Suprapubic skin (tissue), 4 donors: ENCODE data around the gene IMMP2L. TPM values are rescaled to one million over a fixed set of nuclear protein-coding genes. Genes with fewer than 3 reads are reported as not detected.

Experiments
- DNase-seq, 2 donors: peaks; one replicate each; pipeline ENCODE4 v3.0.0-alpha.2; 2019; ENCODE audit warnings: low spot score in 2 of 2
- H3K27ac ChIP-seq: fragments of 200-600 bp; sonication (generic); one replicate; pipeline ENCODE4 v1.5.1; 2019
- H3K27me3 ChIP-seq: fragments of 200-600 bp; sonication (generic); one replicate; pipeline ENCODE4 v1.5.1; 2019
- H3K36me3 ChIP-seq: fragments of 200-600 bp; sonication (generic); one replicate; pipeline ENCODE4 v1.5.1; 2019
- H3K4me1 ChIP-seq: fragments of 200-600 bp; sonication (generic); one replicate; pipeline ENCODE4 v1.5.1; 2019
- H3K4me3 ChIP-seq: fragments of 200-600 bp; sonication (generic); one replicate; pipeline ENCODE4 v1.5.1; 2019; ENCODE audit warnings: mild to moderate bottlenecking
- H3K9me3 ChIP-seq: fragments of 200-600 bp; sonication (generic); one replicate; pipeline ENCODE4 v1.5.1; 2019
- CTCF ChIP-seq, 2 donors: fragments of 200-600 bp in 1 of 2; fragments of 450-650 bp in 1 of 2; sonication (generic) in 1 of 2; IDR thresholded peaks; one replicate each; pipeline ENCODE4 v1.5.1; 2016 to 2019; ENCODE audit warnings: antibody characterized with exemption in 2 of 2, mild to moderate bottlenecking in 1 of 2, moderate library complexity in 1 of 2
- EP300 ChIP-seq: sonication (generic); formaldehyde crosslinking; IDR thresholded peaks from one replicate; pipeline ENCODE4 v1.6.1; 2017; ENCODE audit warnings: antibody characterized with exemption
- POLR2A ChIP-seq, 2 donors: fragments of 450-650 bp; IDR thresholded peaks; one replicate each; pipeline ENCODE4 v1.6.1; 2017; ENCODE audit warnings: antibody characterized with exemption in 2 of 2, mild to moderate bottlenecking in 2 of 2, moderate library complexity in 2 of 2
- POLR2AphosphoS5 ChIP-seq, 3 donors: sonication (generic); formaldehyde crosslinking; IDR thresholded peaks; one replicate each; pipeline ENCODE4 v1.6.1; 2017; ENCODE audit warnings: antibody characterized with exemption in 3 of 3
- WGBS: methylation state at CpG from one replicate; pipeline ENCODE4 v1.1.5; 2018; 5-methylcytosine and 5-hydroxymethylcytosine counted together
- total RNA-seq, 4 donors: library from RNA; depleted of rRNA; stranded (reverse); fragments of >200 nt; gene quantifications; one replicate each; pipeline ENCODE4 v1.1.0, GENCODE V29; 2016

IMMP2L gene
- total RNA-seq, 4 donors from 2014 or later = 10.6 to 20.6 (median 14.6) TPM

GRCh38 chr7:110890101-110890500 lies 672.2 kb downstream of the IMMP2L start:
- Histone ChIP-seq H3K4me3 (no peak overlapping the region), H3K4me1 (no peaks in the 10 kb centered on the region), H3K9me3 (no peaks in the 10 kb centered on the region), H3K36me3 (no peaks in the 10 kb centered on the region), H3K27ac (no peak overlapping the region), H3K27me3 (no peaks in the 10 kb centered on the region)
- TF ChIP-seq CTCF (IDR thresholded peaks at IDR 0.05) (no peak), POLR2AphosphoS5 (IDR thresholded peaks at IDR 0.05) (no peak), POLR2A (IDR thresholded peaks at IDR 0.05) (no peak), EP300 (no peak)
- no peak for DNase-seq
- WGBS = 93% methylated on average over 4 of the region's 4 CpGs

GRCh38 chr7:110889335-110889734 lies 673.0 kb downstream of the IMMP2L start:
- Histone ChIP-seq H3K4me1 (no peaks in the 10 kb centered on the region), H3K27me3 (no peaks in the 10 kb centered on the region), H3K9me3 (no peaks in the 10 kb centered on the region), H3K36me3 (no peaks in the 10 kb centered on the region), H3K4me3 (no peak overlapping the region), H3K27ac (no peak overlapping the region)
- 85% methylated on average over 6 of the region's 6 CpGs for WGBS
- DNase-seq = no peak
- TF ChIP-seq EP300 (no peak), CTCF (IDR thresholded peaks at IDR 0.05) (no peak), POLR2A (IDR thresholded peaks at IDR 0.05) (no peak), POLR2AphosphoS5 (IDR thresholded peaks at IDR 0.05) (no peak)

GRCh38 chr7:110888641-110889040 lies 673.7 kb downstream of the IMMP2L start:
- no peaks in the 10 kb centered on the region for H3K9me3 ChIP-seq
- TF ChIP-seq POLR2AphosphoS5 (IDR thresholded peaks at IDR 0.05) = no peak
- TF ChIP-seq POLR2A (IDR thresholded peaks at IDR 0.05) = no peak
- no peak for TF ChIP-seq CTCF (IDR thresholded peaks at IDR 0.05)
- TF ChIP-seq EP300 = no peak
- H3K4me3 ChIP-seq = no peak overlapping the region
- H3K36me3 ChIP-seq = no peaks in the 10 kb centered on the region
- H3K27ac ChIP-seq = no peak overlapping the region
- no peaks in the 10 kb centered on the region for H3K27me3 ChIP-seq
- H3K4me1 ChIP-seq = no peaks in the 10 kb centered on the region
- WGBS = 88% methylated on average over 3 of the region's 3 CpGs
- no peak for DNase-seq

GRCh38 chr7:110885474-110885873 lies 676.8 kb downstream of the IMMP2L start:
- DNase-seq = no peak
- H3K36me3 ChIP-seq = no peaks in the 10 kb centered on the region
- H3K9me3 ChIP-seq = no peaks in the 10 kb centered on the region
- no peaks in the 10 kb centered on the region for H3K27me3 ChIP-seq
- no peaks in the 10 kb centered on the region for H3K4me1 ChIP-seq
- H3K27ac ChIP-seq = no peak overlapping the region
- no peak for TF ChIP-seq POLR2A (IDR thresholded peaks at IDR 0.05)
- TF ChIP-seq POLR2AphosphoS5 (IDR thresholded peaks at IDR 0.05) = no peak
- TF ChIP-seq EP300 = no peak
- TF ChIP-seq CTCF (IDR thresholded peaks at IDR 0.05) = no peak
- WGBS = 86% methylated on average over 4 of the region's 4 CpGs
- H3K4me3 ChIP-seq = no peak overlapping the region

GRCh38 chr7:110881721-110882120 lies 680.6 kb downstream of the IMMP2L start:
- Histone ChIP-seq H3K27ac (no peak overlapping the region), H3K4me3 (no peak overlapping the region), H3K9me3 (no peaks in the 10 kb centered on the region), H3K4me1 (no peaks in the 10 kb centered on the region), H3K27me3 (no peaks in the 10 kb centered on the region), H3K36me3 (no peaks in the 10 kb centered on the region)
- TF ChIP-seq POLR2A (IDR thresholded peaks at IDR 0.05) (no peak), EP300 (no peak), CTCF (IDR thresholded peaks at IDR 0.05) (no peak), POLR2AphosphoS5 (IDR thresholded peaks at IDR 0.05) (no peak)
- 71% methylated on average over 2 of the region's 2 CpGs for WGBS
- DNase-seq = no peak
